ENCODE measurements around the gene EPC1. TPM values are rescaled to one million over a fixed set of nuclear protein-coding genes. Genes with fewer than 3 reads are reported as not detected.

Gene EPC1
- total RNA-seq, 4 donors from 2014 or later = 40.3 to 148 (median 62.2) TPM

GRCh38 chr10:32333849-32334248 is 13.1 kb downstream of the EPC1 start:
- Histone ChIP-seq H3K9me3 (no peaks in the 10 kb centered on the region), H3K27ac (peak overlapping the region; percentile 9 to 54 (median 31)), H3K4me3 (no peak overlapping the region), H3K27me3 (no peaks in the 10 kb centered on the region), H3K4me1 (peaks cover 62 to 97% (median 81%) of the 10 kb centered on the region in 4 donors), H3K36me3 (no peaks in the 10 kb centered on the region)
- DNase-seq = no peak
- TF ChIP-seq CTCF (IDR thresholded peaks at IDR 0.05) (no peak), POLR2A (IDR thresholded peaks at IDR 0.05) (no peak), POLR2AphosphoS5 (IDR thresholded peaks at IDR 0.05) (no peak), EP300 (IDR thresholded peaks at IDR 0.05; ENCODE audit: low read depth) (no peak)
- intact Hi-C loops (cut with DNase I; ENCODE audit: low total_unique reads) (no loop called here), in situ Hi-C loops (cut with MboI; ENCODE audit: low pct_ligation_motif_present in 1 of 4, low pct_unique_long_range_greater_than_20kb in 1 of 4, low sequenced_read_pairs in 3 of 4) (no loop called here)
- 65 to 94% methylated on average over 3 of the region's 3 CpGs for WGBS, 2 donors (ENCODE audit: low coverage in 1 of 2)

GRCh38 chr10:32332299-32332750 is 14.6 kb downstream of the EPC1 start:
- intact Hi-C loops (cut with DNase I; ENCODE audit: low total_unique reads) = no loop called here
- peak overlapping the region; percentile 31 to 54 (median 36) for H3K27ac ChIP-seq
- H3K4me1 ChIP-seq = peaks cover 57 to 97% (median 79%) of the 10 kb centered on the region in 4 donors
- in situ Hi-C loops (cut with MboI; ENCODE audit: low pct_ligation_motif_present in 1 of 4, low pct_unique_long_range_greater_than_20kb in 1 of 4, low sequenced_read_pairs in 3 of 4) = no loop called here
- peak; percentile 30 for DNase-seq
- TF ChIP-seq CTCF (IDR thresholded peaks at IDR 0.05) (no peak), POLR2AphosphoS5 (IDR thresholded peaks at IDR 0.05) (peak in 2 of 3 donors; percentile 12 to 24)
- no peaks in the 10 kb centered on the region for H3K9me3 ChIP-seq
- no peak overlapping the region for H3K4me3 ChIP-seq
- no peaks in the 10 kb centered on the region for H3K36me3 ChIP-seq
- 12% methylated on average over 3 of the region's 3 CpGs; no CpG with 5 or more reads in 1 of the 2 donors for WGBS, 2 donors (ENCODE audit: low coverage in 1 of 2)
- no peaks in the 10 kb centered on the region for H3K27me3 ChIP-seq

GRCh38 chr10:32331606-32332005 is 15.4 kb downstream of the EPC1 start:
- H3K4me3 ChIP-seq = no peak overlapping the region
- in situ Hi-C loops (cut with MboI; ENCODE audit: low pct_ligation_motif_present in 1 of 4, low pct_unique_long_range_greater_than_20kb in 1 of 4, low sequenced_read_pairs in 3 of 4) (no loop called here), intact Hi-C loops (cut with DNase I; ENCODE audit: low total_unique reads) (no loop called here)
- H3K27me3 ChIP-seq = no peaks in the 10 kb centered on the region
- DNase-seq = no peak
- peak overlapping the region in 1 of 4 donors; percentile 31 for H3K27ac ChIP-seq
- H3K4me1 ChIP-seq = peaks cover 50 to 96% (median 77%) of the 10 kb centered on the region in 4 donors
- H3K9me3 ChIP-seq = no peaks in the 10 kb centered on the region
- TF ChIP-seq POLR2A (IDR thresholded peaks at IDR 0.05) (no peak), POLR2AphosphoS5 (IDR thresholded peaks at IDR 0.05) (no peak), EP300 (IDR thresholded peaks at IDR 0.05; ENCODE audit: low read depth) (no peak)
- no peaks in the 10 kb centered on the region for H3K36me3 ChIP-seq

- WGBS, 2 donors (ENCODE audit: low coverage in 1 of 2) = 58 to 67% methylated on average over 2 of the region's 2 CpGs
- no peaks in the 10 kb centered on the region for H3K9me3 ChIP-seq
- H3K4me3 ChIP-seq = no peak overlapping the region
- TF ChIP-seq CTCF (IDR thresholded peaks at IDR 0.05) (no peak), POLR2AphosphoS5 (IDR thresholded peaks at IDR 0.05) (no peak), EP300 (IDR thresholded peaks at IDR 0.05; ENCODE audit: low read depth) (no peak), POLR2A (IDR thresholded peaks at IDR 0.05) (no peak)
- in situ Hi-C loops (cut with MboI; ENCODE audit: low pct_ligation_motif_present in 1 of 4, low pct_unique_long_range_greater_than_20kb in 1 of 4, low sequenced_read_pairs in 3 of 4) = no loop called here
- no peak for DNase-seq
- intact Hi-C loops (cut with DNase I; ENCODE audit: low total_unique reads) = no loop called here
- no peak overlapping the region for H3K27ac ChIP-seq
- peaks cover 46 to 98% (median 75%) of the 10 kb centered on the region in 4 donors for H3K4me1 ChIP-seq
- H3K36me3 ChIP-seq = no peaks in the 10 kb centered on the region
- no peaks in the 10 kb centered on the region for H3K27me3 ChIP-seq
Observed at GRCh38 chr10:32330214-32330613, 16.7 kb downstream of the EPC1 start.

GRCh38 chr10:32329061-32329460 is 17.9 kb downstream of the EPC1 start:
- peaks cover 36 to 93% (median 67%) of the 10 kb centered on the region in 4 donors for H3K4me1 ChIP-seq
- TF ChIP-seq POLR2A (IDR thresholded peaks at IDR 0.05) (no peak), CTCF (IDR thresholded peaks at IDR 0.05) (no peak), POLR2AphosphoS5 (IDR thresholded peaks at IDR 0.05) (no peak), EP300 (IDR thresholded peaks at IDR 0.05; ENCODE audit: low read depth) (no peak)
- H3K4me3 ChIP-seq = no peak overlapping the region
- in situ Hi-C loops (cut with MboI; ENCODE audit: low pct_ligation_motif_present in 1 of 4, low pct_unique_long_range_greater_than_20kb in 1 of 4, low sequenced_read_pairs in 3 of 4) = no loop called here
- no peaks in the 10 kb centered on the region for H3K9me3 ChIP-seq
- no peaks in the 10 kb centered on the region for H3K36me3 ChIP-seq
- 80 to 100% methylated on average over 1 of the region's 1 CpG for WGBS, 2 donors (ENCODE audit: low coverage in 1 of 2)
- no peak for DNase-seq
- intact Hi-C loops (cut with DNase I; ENCODE audit: low total_unique reads) = no loop called here
- H3K27me3 ChIP-seq = no peaks in the 10 kb centered on the region
- H3K27ac ChIP-seq = no peak overlapping the region
